HG03045 (cell line): ENCODE data around the gene WDR90.
"Not testable (repeated sequence)": the region's sequence is repeated elsewhere in the genome, so short reads cannot be mapped to it uniquely, and the experiment has no call there.

Experiments used
- ATAC-seq: cut with Tn5 transposase; IDR thresholded peaks from one replicate; pipeline ENCODE4 v1.9.1; 2021; ENCODE audit warnings: mild to moderate bottlenecking, moderate library complexity; ENCODE audit not compliant: unreplicated experiment

WDR90 gene

GRCh38 chr16:684961-685696 is 36.0 kb downstream of the WDR90 start:
- ATAC-seq: no peak

GRCh38 chr16:685967-686366 is 36.8 kb downstream of the WDR90 start:
- ATAC-seq: no peak

GRCh38 chr16:686459-687260 is 37.5 kb downstream of the WDR90 start:
- no peak for ATAC-seq

GRCh38 chr16:687499-687898 is 38.3 kb downstream of the WDR90 start:
- ATAC-seq: no peak

GRCh38 chr16:689175-689897 is 40.2 kb downstream of the WDR90 start:
- ATAC-seq: no peak

- ATAC-seq: not testable (repeated sequence)
Observed at GRCh38 chr16:691242-691641, 42.1 kb downstream of the WDR90 start.

GRCh38 chr16:692356-693108 is 43.4 kb downstream of the WDR90 start:
- ATAC-seq: no peak

GRCh38 chr16:693364-693763 is 44.2 kb downstream of the WDR90 start:
- ATAC-seq: no peak

GRCh38 chr16:693766-694165 is 44.6 kb downstream of the WDR90 start:
- no peak for ATAC-seq

- ATAC-seq: no peak
Observed at GRCh38 chr16:694187-694862, 45.2 kb downstream of the WDR90 start.

- ATAC-seq: no peak
Observed at GRCh38 chr16:694863-695354, 45.7 kb downstream of the WDR90 start.

- no peak for ATAC-seq
Observed at GRCh38 chr16:695355-696089, 46.4 kb downstream of the WDR90 start.

GRCh38 chr16:698911-699671 is 49.9 kb downstream of the WDR90 start:
- ATAC-seq: no peak

GRCh38 chr16:700684-701584 is 51.8 kb downstream of the WDR90 start:
- no peak for ATAC-seq

- ATAC-seq: no peak
Observed at GRCh38 chr16:702341-702740, 53.2 kb downstream of the WDR90 start.

- ATAC-seq: no peak
Observed at GRCh38 chr16:703406-703805, 54.2 kb downstream of the WDR90 start.

GRCh38 chr16:704047-704446 is 54.9 kb downstream of the WDR90 start:
- no peak for ATAC-seq
